IMR-90 (cell line): ENCODE measurements around the gene MED13.

Source experiments
- CEBPB ChIP-seq: IDR thresholded peaks from 2 replicates; pipeline ENCODE4 v1.6.1; 2012; ENCODE audit warnings: low read depth, low read length, improper control_type of control experiment
- CTCF ChIP-seq: conservative IDR thresholded peaks from 2 replicates; pipeline ENCODE4 v1.5.1; 2012; ENCODE audit warnings: mild to moderate bottlenecking, low read depth, low read length, improper control_type of control experiment
- FOS ChIP-seq: fragments of 150-350 bp; IDR thresholded peaks from 2 replicates; pipeline ENCODE4 v1.6.1; 2016; ENCODE audit warnings: low read depth, low read length
- MXI1 ChIP-seq: IDR thresholded peaks from 2 replicates; pipeline ENCODE4 v1.6.1; 2012; ENCODE audit warnings: low read depth, mild to moderate bottlenecking, low read length, moderate library complexity, borderline replicate concordance
- POLR2A ChIP-seq: IDR thresholded peaks from 2 replicates; pipeline ENCODE4 v1.6.1; 2012; ENCODE audit warnings: mild to moderate bottlenecking, low read depth, low read length
- RFX5 ChIP-seq: IDR thresholded peaks from 2 replicates; pipeline ENCODE4 v1.8.0; 2012; ENCODE audit warnings: low read depth, mild to moderate bottlenecking, low read length, moderate library complexity

GRCh38 chr17:62017912-62018311 lies 47.2 kb downstream of the MED13 start:
- TF ChIP-seq RFX5 (no peak), MXI1 (no peak), POLR2A (no peak), CTCF (no peak), CEBPB (no peak), FOS (no peak)
